HepG2 (cell line): ENCODE results near the gene CFAP97. TPM values are rescaled to one million over a fixed set of nuclear protein-coding genes. Genes with fewer than 3 reads are reported as not detected.

Experiments used
- ATAC-seq: fragments of 200-7000 bp; cut with Tn5 transposase; 3 replicates; pipeline ENCODE4 v1.9.1; 2020; ENCODE audit warnings: mild to moderate bottlenecking, moderate library complexity
- BruUV-seq: library from RNA; stranded (reverse); fragments of 400-500 nt; replicated peaks from 2 replicates; lab custom pipeline; 2021; lab: Mats Ljungman, UMichigan
- CTCF ChIA-PET: fragments of 300-600 bp; formaldehyde crosslinking; extraction: SDS; loops from one replicate; lab custom pipeline; 2021; ENCODE audit warnings: low total read pairs, inconsistent platforms, low intra/inter-chr PET ratio; lab: Yijun Ruan, JAX
- POLR2A ChIA-PET: fragments of 350-600 bp; sonication (Branson Sonifier 250); formaldehyde crosslinking; loops from one replicate; lab custom pipeline; 2020; ENCODE audit warnings: antibody characterized with exemption, inconsistent platforms; lab: Yijun Ruan, JAX
- DNase-seq: peaks from one replicate; pipeline ENCODE4 v3.0.0-alpha.2; 2015; ENCODE audit warnings: low spot score
- FAIRE-seq: peaks from 3 replicates; lab custom pipeline; 2011; peaks lifted over from hg19 to GRCh38; lab: Jason Lieb, UNC
- H2AFZ ChIP-seq: one replicate; pipeline ENCODE4 v1.6.1; 2011; ENCODE audit warnings: low read length, inconsistent platforms
- H3K27ac ChIP-seq: fragments of 300-600 bp; 3 replicates; pipeline ENCODE4 v1.8.0; 2011; ENCODE audit warnings: mixed run types, mild to moderate bottlenecking, mixed read lengths, low read length, inconsistent platforms; ENCODE audit not compliant: insufficient read depth; ENCODE audit errors: extremely low read length
- H3K27me3 ChIP-seq, 2 experiments: fragments of 200-600 bp in 1 of 2; 2 replicates in 1 of 2; 3 replicates in 1 of 2; pipeline versions ENCODE4 v1.6.0 to v1.8.0; 2011; ENCODE audit warnings: low read length in 2 of 2, mild to moderate bottlenecking in 2 of 2, moderate library complexity in 2 of 2, inconsistent platforms in 1 of 2; ENCODE audit not compliant: insufficient read depth in 2 of 2, control insufficient read depth in 1 of 2
- H3K36me3 ChIP-seq, 2 experiments: fragments of 200-600 bp in 1 of 2; replicated peaks in 1 of 2; 2 replicates in 1 of 2; 3 replicates in 1 of 2; pipeline versions ENCODE4 v1.5.1 to v1.8.0; 2011; ENCODE audit warnings: low read length in 2 of 2, inconsistent platforms in 1 of 2; ENCODE audit not compliant: insufficient read depth in 2 of 2, control insufficient read depth in 1 of 2
- H3K4me1 ChIP-seq: 2 replicates; pipeline ENCODE4 v1.5.1; 2012; ENCODE audit warnings: low read length, inconsistent platforms; ENCODE audit not compliant: insufficient read depth
- H3K4me2 ChIP-seq: 2 replicates; pipeline ENCODE4 v1.6.0; 2011; ENCODE audit warnings: low read depth, low read length, inconsistent platforms
- H3K4me3 ChIP-seq, 3 experiments: fragments of 200-600 bp in 1 of 3; sonication (generic), shearing (Covaris generic) in 1 of 3; replicated peaks in 1 of 3; 2 replicates each; pipeline ENCODE4 v1.5.1; 2011 to 2016; ENCODE audit warnings: low read length in 3 of 3, inconsistent platforms in 2 of 3, low read depth in 2 of 3, mild to moderate bottlenecking in 2 of 3, control low read depth in 1 of 3, mixed read lengths in 1 of 3; ENCODE audit not compliant: insufficient read depth in 1 of 3
- H3K79me2 ChIP-seq: one replicate; pipeline ENCODE4 v1.6.1; 2011; ENCODE audit warnings: low read length, inconsistent platforms; ENCODE audit not compliant: insufficient read depth
- H3K9ac ChIP-seq: 2 replicates; pipeline ENCODE4 v1.6.0; 2011; ENCODE audit warnings: mild to moderate bottlenecking, low read depth, low read length, inconsistent platforms; ENCODE audit not compliant: insufficient read depth
- H3K9me3 ChIP-seq: 2 replicates; pipeline ENCODE4 v1.5.1; 2012; ENCODE audit warnings: mild to moderate bottlenecking, low read length
- H4K20me1 ChIP-seq: 2 replicates; pipeline ENCODE4 v1.6.0; 2011; ENCODE audit warnings: inconsistent platforms, mild to moderate bottlenecking, low read length, moderate library complexity; ENCODE audit not compliant: insufficient read depth
- JARID2 ChIP-seq: sonication (generic); formaldehyde crosslinking; IDR thresholded peaks from 2 replicates; pipeline ENCODE4 v1.8.1; 2023; ENCODE audit warnings: missing genetic modification reagents, inconsistent platforms; ENCODE audit not compliant: insufficient replicate concordance
- NRL ChIP-seq: sonication (generic); formaldehyde crosslinking; IDR thresholded peaks from 2 replicates; pipeline ENCODE4 v1.5.0; 2020; ENCODE audit warnings: missing genetic modification reagents, mild to moderate bottlenecking, moderate library complexity, borderline replicate concordance
- TP53 ChIP-seq: sonication (generic); formaldehyde crosslinking; conservative IDR thresholded peaks from 2 replicates; pipeline ENCODE4 v1.4.0; 2020; ENCODE audit warnings: missing genetic modification reagents
- ZBTB38 ChIP-seq: sonication (generic); formaldehyde crosslinking; IDR thresholded peaks from 2 replicates; pipeline ENCODE4 v1.5.1; 2020; ENCODE audit warnings: mild to moderate bottlenecking, missing genetic modification reagents
- ZNF121 ChIP-seq: sonication (generic); formaldehyde crosslinking; IDR thresholded peaks from 2 replicates; pipeline ENCODE4 v1.5.0; 2020; ENCODE audit warnings: mild to moderate bottlenecking, missing genetic modification reagents
- ZNF34 ChIP-seq: sonication (generic); formaldehyde crosslinking; IDR thresholded peaks from 2 replicates; pipeline ENCODE4 v1.4.0; 2020; ENCODE audit warnings: mild to moderate bottlenecking, missing genetic modification reagents, borderline replicate concordance
- WGBS: methylation state at CpG from one replicate; pipeline ENCODE4 v1.1.6; 2017; ENCODE audit warnings: low lambda C conversion rate; 5-methylcytosine and 5-hydroxymethylcytosine counted together
- in situ Hi-C: cut with HindIII; loops from 2 replicates; pipeline ENCODE4 v1.10.0; 2017; ENCODE audit warnings: low pct_unique_long_range_greater_than_20kb; ENCODE audit not compliant: extremely low pct_ligation_motif_present
- intact Hi-C: fragments of 100-400 bp; cut with micrococcal nuclease; formaldehyde crosslinking; loops from one replicate; pipeline ENCODE4 v1.10.0; 2022; ENCODE audit not compliant: unreplicated experiment
- polyA plus RNA-seq, 8 experiments: library from polyadenylated mRNA; depleted of rRNA in 3 of 8; stranded (reverse) in 7 of 8; unstranded in 1 of 8; fragments of >200 nt; fragmentation: Illumina TruSeq in 4 of 8; extraction: Trizol in 4 of 8; gene quantifications; 2 replicates each; pipeline versions ENCODE4 v1.2.1 to v1.2.3, GENCODE V29; 2011 to 2016; ENCODE audit warnings: low read depth in 4 of 8, missing spikeins in 1 of 8, mixed read lengths in 1 of 8; ENCODE audit not compliant: insufficient read depth in 1 of 8
- total RNA-seq, 5 experiments: library from RNA; depleted of rRNA; stranded (reverse); fragments of >200 nt; fragmentation: Illumina TruSeq; extraction: Trizol; gene quantifications; 2 replicates each; pipeline ENCODE4 v1.2.3, GENCODE V29; 2016; ENCODE audit warnings: low read depth in 1 of 5

Gene CFAP97
- total and polyA plus RNA-seq, 2 of the 13 experiments (the other 11 are each of a cell fraction or from before 2014, with no cell fraction given): 32.1 to 44.4 TPM

DNA sequence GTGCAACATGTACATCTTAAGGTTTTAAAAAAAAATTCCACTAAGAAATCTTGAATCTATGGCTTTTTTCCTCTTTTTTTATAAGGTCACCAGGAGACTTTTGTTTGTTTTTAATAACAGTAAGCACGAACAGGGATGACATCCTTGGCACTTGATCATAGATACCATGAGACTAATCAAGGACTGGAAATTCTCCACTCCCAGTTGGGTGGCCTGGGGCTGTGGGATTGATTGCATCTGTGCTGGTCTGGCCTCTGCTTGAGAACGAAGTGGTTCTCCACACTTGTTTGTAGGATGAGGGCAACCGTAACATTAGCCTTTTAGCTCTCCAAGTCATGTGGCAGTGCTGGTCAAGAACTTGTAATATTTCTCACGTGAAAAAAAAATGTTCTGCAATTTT is 41.0 kb upstream of the CFAP97 start:
- no peak for FAIRE-seq
- no peak overlapping the region for H2AFZ ChIP-seq
- TF ChIP-seq TP53 (no peak), JARID2 (CRISPR knock-in tag) (no peak), ZNF34 (CRISPR knock-in tag) (no peak)
- peaks cover 0 to 10% of the 10 kb centered on the region in 2 experiments; a peak in 1 of 5 replicates for H3K36me3 ChIP-seq
- H3K4me2 ChIP-seq: no peak overlapping the region
- no peaks in the 10 kb centered on the region; a peak in 1 of 5 replicates for H3K27me3 ChIP-seq
- in situ Hi-C loops (no loop called here), intact Hi-C loops (no loop called here)
- H3K4me3 ChIP-seq: no peak overlapping the region
- POLR2A ChIA-PET: no interaction called here
- H4K20me1 ChIP-seq: no peaks in the 10 kb centered on the region
- H3K9ac ChIP-seq: no peak overlapping the region
- H3K9me3 ChIP-seq: no peaks in the 10 kb centered on the region
- DNase-seq: no peak
- no TSS peak for BruUV-seq
- peaks cover 9% of the 10 kb centered on the region for H3K79me2 ChIP-seq
- H3K4me1 ChIP-seq: 0 out of 2 replicates have a peak, but pooled peaks cover 7% of the 10 kb centered on the region
- CTCF ChIA-PET: no interaction called here
- no peak overlapping the region for H3K27ac ChIP-seq
- 91% methylated on average over 4 of the region's 4 CpGs for WGBS
- no peak for ATAC-seq

DNA sequence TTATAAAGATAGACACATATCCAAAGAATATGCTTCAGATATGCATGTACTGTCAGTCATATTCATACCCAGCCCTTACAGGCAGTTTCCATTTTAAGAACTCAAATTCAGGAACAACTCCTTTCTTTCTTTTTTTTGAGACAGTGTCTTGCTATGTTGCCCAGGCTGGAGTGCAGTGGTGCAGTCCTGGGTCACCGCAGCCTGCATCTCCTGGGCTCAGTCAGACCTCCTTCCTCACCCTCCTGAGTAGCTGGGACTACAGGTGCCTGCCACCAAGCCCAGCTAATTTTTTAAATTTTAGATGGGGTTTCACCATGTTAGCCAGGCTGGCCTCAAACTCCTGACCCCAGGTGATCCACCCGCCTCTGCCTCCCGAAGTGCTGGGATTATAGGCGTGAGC is 40.1 kb upstream of the CFAP97 start:
- FAIRE-seq (no peak), DNase-seq (no peak), ATAC-seq (no peak)
- intact Hi-C loops: no loop called here
- ChIA-PET POLR2A (no interaction called here), CTCF (no interaction called here)
- H3K79me2 ChIP-seq: peaks cover 11% of the 10 kb centered on the region
- H3K36me3 ChIP-seq: peaks cover 0 to 8% of the 10 kb centered on the region in 2 experiments; a peak in 1 of 5 replicates
- in situ Hi-C loops: no loop called here
- H3K27me3 ChIP-seq: no peaks in the 10 kb centered on the region; a peak in 1 of 5 replicates
- H3K9me3 ChIP-seq: peaks cover 1% of the 10 kb centered on the region
- H2AFZ ChIP-seq: no peak overlapping the region
- no peak overlapping the region for H3K9ac ChIP-seq
- 0 out of 2 replicates have a peak, but pooled peaks cover under 1% of the 10 kb centered on the region for H4K20me1 ChIP-seq
- H3K27ac ChIP-seq: no peak overlapping the region
- no peak for TF ChIP-seq NRL (CRISPR knock-in tag)
- TF ChIP-seq ZNF121 (CRISPR knock-in tag): peak; percentile 61; the same call in 1 of the 2 replicates
- no peak for TF ChIP-seq ZBTB38 (CRISPR knock-in tag)
- no peak overlapping the region for H3K4me2 ChIP-seq
- 97% methylated on average over 4 of the region's 4 CpGs for WGBS
- no TSS peak for BruUV-seq
- H3K4me1 ChIP-seq: 0 out of 2 replicates have a peak, but pooled peaks cover 7% of the 10 kb centered on the region
- no peak overlapping the region for H3K4me3 ChIP-seq
